GM10266 (cell line): Measurements from ENCODE around the gene KIF5A.

Experiments
- DNase-seq: peaks from one replicate; pipeline ENCODE4 v3.0.0; 2012; ENCODE audit errors: extremely low spot score
- CTCF ChIP-seq: IDR thresholded peaks from 2 replicates; pipeline ENCODE4 v1.5.1; 2012; ENCODE audit warnings: mild to moderate bottlenecking, low read depth; ENCODE audit not compliant: control insufficient read depth, insufficient read depth; ENCODE audit errors: missing control alignments

KIF5A gene

GRCh38 chr12:57574795-57575194, 25.0 kb downstream of the KIF5A start:
- no peak for DNase-seq
- no peak for TF ChIP-seq CTCF

- no peak for TF ChIP-seq CTCF
- no peak for DNase-seq
Observed at GRCh38 chr12:57575771-57576612, 26.1 kb downstream of the KIF5A start.

DNA sequence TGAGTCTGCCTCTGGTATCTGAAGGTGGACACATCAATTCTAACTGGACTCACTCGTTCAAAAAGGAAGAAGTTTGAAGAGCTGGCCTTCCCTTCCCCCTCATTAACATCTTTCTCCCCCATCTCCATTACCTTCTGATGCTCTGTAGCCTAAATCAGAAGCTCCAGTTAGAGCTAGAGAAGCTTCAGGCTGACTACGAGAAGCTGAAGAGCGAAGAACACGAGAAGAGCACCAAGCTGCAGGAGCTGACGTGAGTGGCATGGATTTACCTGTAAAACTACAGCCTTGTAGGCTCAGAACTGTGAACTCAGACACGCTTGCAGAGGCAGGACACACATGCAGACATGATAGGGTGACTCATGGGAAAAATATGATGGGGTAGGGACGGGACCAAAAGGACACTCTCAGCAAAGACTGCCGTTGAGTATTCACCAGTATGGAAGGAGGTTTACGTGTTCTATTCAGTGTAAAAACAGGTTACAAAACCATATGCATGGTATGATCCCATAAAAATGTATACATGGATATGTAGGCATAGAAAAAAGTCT, 26.8 kb downstream of the KIF5A start:
- TF ChIP-seq CTCF: no peak
- no peak for DNase-seq

- no peak for DNase-seq
- no peak for TF ChIP-seq CTCF
Observed at GRCh38 chr12:57577981-57578758, 28.3 kb downstream of the KIF5A start.

DNA sequence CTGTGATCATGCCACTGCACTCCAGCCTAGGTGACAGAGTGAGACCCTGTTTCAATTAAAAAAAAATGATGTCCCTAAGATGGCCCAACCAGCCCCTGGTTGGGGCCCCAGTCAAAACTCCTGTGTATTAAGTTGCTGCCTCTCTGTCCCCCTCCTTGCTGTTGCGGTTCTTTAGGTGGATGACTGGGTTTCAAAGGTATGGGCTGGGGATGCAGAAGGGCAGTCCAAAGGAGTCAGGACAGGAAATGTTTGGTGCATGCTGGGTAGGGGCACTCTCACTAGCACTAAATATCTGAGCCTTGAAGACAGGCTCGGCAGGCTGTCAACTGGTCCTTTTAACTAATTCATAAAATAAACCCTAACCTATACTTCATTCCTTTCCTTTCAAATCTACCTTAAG, 29.2 kb downstream of the KIF5A start:
- no peak for TF ChIP-seq CTCF
- no peak for DNase-seq

GRCh38 chr12:57579677-57580465, 30.0 kb downstream of the KIF5A start:
- no peak for DNase-seq
- TF ChIP-seq CTCF: no peak

GRCh38 chr12:57580466-57580795, 30.6 kb downstream of the KIF5A start:
- DNase-seq: no peak
- no peak for TF ChIP-seq CTCF
